HG03159 (cell line): Measurements from ENCODE around the gene CMTM8.

Source experiments
- ATAC-seq: cut with Tn5 transposase; IDR thresholded peaks from one replicate; pipeline ENCODE4 v1.9.1; 2021; ENCODE audit warnings: mild to moderate bottlenecking, moderate library complexity; ENCODE audit not compliant: unreplicated experiment

Gene CMTM8

DNA sequence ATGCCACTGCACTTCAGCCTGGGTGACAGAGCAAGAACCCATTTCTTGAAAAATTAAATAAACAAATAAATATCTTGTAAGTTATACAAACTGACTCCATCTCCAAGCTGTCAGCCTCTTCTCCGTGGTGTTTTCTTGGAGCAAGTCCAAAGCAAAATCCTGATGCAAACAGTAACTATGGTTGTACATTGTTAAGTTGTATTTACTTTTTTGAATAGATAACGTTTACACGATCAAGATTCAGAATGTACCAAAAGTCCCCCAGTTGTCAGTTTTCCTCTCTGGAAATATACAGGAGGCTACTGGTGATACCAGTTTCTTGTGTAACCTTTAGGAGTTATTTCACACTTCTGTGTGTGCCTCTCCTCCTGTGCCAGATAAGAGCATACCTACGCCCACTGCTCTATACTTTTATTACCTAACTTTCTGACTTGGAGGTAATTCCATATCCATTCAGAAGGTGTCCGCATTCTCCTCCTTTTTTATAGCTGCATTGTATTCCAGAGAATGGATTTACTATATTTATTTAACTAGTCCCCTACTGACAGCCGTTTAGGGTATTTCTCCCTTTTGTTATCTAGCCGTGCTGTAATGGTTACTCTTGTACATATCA, 167.3 kb downstream of the CMTM8 start:
- ATAC-seq, result no peak

DNA sequence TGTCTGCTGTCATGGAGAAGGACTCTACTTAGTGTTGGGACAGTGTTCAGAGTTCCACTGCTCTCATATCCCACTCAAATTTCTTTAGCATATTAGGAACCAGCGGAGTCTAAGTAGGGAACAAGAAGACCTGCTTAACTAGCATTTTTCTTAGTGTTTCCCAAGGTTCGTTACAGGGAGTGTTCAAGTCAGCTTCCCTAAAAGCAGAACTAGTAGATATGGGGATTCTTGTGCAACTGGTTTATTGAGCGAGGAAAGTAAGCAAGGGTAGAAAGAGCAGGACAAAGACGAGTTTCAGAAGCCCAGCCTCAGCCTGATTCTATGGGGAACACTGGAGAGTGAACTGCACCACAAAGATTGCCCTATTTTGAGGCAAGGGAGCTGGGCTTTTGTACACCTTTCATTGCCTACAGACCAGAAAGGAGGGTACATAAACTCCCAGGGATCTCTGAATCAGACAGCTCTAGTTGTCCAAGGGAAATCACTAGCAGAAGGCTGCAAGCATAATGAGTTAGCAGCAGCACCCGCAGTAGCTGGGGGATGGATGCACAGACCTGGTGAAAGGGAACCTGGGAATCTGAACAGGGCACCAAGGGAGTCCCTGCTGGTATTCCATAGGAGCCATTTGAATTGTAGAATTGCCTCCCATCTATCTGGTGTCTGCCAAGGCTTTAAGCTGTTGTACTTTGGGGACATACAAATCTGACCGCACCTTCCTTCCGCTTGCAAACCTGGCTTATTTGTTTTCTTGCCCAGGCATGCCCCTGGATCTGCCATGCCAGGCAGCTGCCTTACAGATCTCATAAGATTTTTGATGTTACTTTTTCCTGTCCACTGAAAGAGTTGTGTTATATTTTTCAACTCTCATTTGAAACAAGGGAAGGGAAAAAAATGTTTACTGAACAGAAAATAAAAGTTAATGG, 168.3 kb downstream of the CMTM8 start:
- no peak for ATAC-seq

DNA sequence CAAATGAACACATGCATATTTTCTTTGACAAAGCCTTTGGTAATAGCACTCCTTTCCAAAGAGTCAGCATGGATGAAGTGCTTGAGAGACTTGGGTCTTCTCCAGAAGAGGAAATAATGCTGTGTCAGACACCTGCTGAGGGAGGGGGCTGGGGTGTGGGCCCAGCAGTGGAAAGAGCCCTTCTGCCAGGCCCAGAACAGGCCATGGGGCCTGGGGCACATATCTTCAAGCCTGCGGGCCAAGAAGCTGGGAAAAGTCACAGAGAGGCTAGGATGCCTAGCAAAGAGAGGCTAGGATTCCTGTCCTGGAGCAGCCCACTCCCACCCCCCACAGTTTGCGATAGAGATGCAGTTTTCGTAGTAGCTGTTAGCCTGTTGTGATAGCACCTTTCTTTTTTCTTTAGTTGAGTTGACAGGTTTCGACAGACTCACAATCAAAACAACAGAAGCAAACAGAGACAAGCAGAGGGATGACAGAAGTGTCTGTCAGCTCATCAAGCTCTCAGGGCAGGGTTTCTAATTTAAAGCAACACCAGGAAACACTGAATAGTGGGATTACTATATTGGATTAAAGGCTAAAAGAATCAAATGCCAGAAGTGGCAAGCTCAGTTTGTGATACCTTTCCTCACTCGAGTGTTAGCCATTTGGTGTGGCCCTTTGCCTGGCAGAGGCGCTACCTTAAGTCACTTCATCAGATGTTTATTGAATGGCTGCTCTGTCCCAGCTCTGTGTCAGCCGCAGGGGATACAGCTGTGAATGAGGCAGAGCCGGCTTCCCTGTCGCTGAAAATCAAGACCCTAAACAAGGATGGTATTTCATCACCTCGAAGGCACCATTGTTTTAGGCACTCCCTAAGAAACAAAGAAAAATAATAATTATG, 172.1 kb downstream of the CMTM8 start:
- no peak for ATAC-seq

DNA sequence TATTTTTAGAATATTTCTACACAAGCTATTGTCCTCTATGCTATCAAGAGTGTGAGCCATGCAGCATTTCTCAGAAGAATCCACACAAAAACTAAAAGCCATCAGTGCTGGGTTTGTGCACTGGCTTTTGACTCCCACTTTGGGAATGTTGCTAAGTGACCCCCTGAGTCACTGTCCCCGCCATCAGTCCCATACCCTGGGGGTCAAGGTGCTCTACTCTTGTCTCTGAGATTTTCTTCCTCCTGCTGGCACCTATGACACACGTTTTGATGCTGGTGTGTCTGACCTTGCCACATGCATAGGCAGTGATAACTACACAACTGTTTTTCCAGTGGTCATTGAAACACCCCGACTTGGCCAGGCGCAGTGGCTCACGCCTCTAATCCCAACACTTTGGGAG, 173.0 kb downstream of the CMTM8 start:
- no peak for ATAC-seq

DNA sequence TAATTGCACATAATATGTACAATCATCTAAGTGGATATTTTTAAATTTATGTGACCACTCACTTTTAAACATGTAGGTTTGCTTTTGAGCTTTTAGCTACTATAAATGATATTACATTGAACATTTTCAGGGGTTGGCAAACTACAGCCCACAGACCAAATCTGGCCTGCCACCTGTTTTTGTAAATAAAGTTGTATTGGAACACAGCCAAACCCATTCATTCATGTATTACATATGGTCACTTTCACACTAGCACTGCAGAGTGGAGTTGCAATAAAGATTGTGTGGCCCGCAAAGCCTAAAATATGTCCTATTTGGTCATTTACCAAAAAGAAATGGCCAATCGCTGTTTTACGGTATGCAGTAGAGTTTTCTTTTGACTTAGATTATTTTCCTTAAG, 174.4 kb downstream of the CMTM8 start:
- ATAC-seq, result no peak

DNA sequence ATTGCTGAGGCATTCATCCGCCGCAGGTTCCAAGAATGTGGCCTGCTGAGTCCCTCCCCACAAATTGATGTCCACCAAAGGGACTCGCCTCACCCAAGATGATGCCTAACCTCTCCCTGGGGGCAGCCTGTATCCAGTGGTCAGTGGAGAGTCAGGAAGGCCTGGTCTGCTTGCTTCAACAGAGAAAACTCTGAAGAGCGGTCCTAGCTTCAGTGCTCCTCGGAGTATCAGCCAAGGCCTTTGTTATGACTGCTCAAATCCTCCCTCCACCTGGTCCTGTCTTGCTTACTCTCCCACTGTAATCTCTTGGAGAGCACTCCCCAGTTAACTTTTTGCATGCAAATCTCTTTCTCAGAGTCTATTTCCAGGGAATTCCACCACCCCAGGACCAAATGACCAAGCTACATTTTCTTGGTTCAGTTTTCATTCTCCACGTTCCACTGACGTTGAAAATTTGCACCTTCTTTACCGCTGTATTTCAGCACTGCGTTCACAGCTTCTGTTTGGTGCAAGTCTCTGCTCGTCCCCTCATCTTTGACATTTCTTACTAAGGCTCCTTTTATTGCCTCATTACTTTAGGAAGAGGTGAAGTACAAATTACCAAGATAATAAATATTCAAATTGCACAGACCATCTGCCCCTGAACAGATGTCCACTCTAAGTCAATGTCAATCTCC, 175.5 kb downstream of the CMTM8 start:
- ATAC-seq, result no peak

DNA sequence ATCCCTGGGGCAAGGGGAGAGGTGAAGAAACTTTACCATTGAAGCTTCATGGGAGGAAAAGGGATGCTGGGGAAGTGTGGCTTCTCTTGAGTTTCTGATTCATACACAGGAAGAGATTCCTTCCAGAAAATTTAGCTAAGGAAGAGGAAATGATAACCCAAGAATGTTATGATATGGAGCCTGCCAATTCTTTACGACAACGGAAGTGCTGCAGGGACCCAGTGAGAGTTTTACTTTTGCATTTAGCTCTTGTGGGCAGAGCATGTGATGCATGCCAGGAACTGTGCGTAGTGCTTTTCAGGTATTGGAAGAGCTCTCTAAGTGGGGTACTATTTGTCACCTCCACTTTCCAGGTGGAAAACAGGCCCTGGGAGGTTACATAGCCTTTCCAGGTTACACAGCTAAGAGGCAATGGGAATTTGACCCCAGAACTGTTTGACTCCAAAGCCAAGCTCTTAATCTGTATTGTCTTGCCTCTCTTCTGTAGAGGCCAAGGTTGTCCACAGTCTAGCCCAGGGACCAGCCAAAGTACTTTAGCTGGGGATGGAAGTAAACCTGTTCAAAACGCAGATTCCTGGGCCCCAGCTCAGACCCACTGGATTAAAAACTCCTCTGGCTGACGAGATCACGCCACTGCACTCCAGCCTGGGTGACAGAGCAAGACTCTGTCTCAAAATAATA, 176.2 kb downstream of the CMTM8 start:
- ATAC-seq, result peak; percentile 72

DNA sequence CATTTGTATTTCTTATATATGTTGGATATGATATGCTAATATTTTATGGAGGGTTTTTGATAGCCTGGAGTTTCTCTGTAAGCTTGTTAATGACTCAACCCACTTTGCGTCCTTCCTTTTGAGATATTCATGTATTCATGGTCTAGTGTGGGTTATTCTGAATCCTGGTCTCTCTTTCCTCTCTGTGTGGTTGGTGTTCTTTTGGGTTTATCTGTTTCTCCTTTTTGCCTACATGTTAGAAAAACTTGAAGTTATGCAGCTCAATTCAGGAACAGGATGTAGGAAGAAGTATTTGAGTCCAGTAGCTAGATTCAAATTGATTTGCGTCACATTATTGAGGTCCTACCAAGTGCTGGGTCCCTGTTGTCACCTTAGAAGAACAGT, 181.3 kb downstream of the CMTM8 start:
- ATAC-seq, result no peak
